Erythroblast (primary cell): ENCODE data around the gene PKDCC.

ENCODE experiments used
- GATA1 ChIP-seq: IDR thresholded peaks from 2 replicates; pipeline ENCODE4 v1.6.1; 2011; ENCODE audit warnings: low read depth, mild to moderate bottlenecking, control low read depth, low read length, moderate library complexity
- POLR2A ChIP-seq: IDR thresholded peaks from 2 replicates; pipeline ENCODE4 v1.6.1; 2011; ENCODE audit warnings: mild to moderate bottlenecking, low read length

- TF ChIP-seq POLR2A (no peak), GATA1 (no peak)
Measured at GRCh38 chr2:42091671-42092070, 43.9 kb downstream of the PKDCC start.
